Right lung (tissue), 5 donors: Measurements from ENCODE around the gene PHF21A. TPM values are rescaled to one million over a fixed set of nuclear protein-coding genes. Genes with fewer than 3 reads are reported as not detected.

ENCODE experiments used
- DNase-seq, 2 donors: peaks; one replicate each; pipeline ENCODE4 v3.0.0-alpha.2; 2013
- polyA plus RNA-seq, 5 donors: library from polyadenylated mRNA; unstranded; fragments of 120-200 nt; gene quantifications; one replicate each; pipeline versions ENCODE4 v1.2.1 to v1.2.3, GENCODE V29; 2013; ENCODE audit warnings: inconsistent platforms in 1 of 5, low replicate concordance in 1 of 5; ENCODE audit not compliant: insufficient read length in 5 of 5, insufficient read depth in 1 of 5

PHF21A gene
- polyA plus RNA-seq, 5 donors = 51.5 to 68.4 (median 64.1) TPM

DNA sequence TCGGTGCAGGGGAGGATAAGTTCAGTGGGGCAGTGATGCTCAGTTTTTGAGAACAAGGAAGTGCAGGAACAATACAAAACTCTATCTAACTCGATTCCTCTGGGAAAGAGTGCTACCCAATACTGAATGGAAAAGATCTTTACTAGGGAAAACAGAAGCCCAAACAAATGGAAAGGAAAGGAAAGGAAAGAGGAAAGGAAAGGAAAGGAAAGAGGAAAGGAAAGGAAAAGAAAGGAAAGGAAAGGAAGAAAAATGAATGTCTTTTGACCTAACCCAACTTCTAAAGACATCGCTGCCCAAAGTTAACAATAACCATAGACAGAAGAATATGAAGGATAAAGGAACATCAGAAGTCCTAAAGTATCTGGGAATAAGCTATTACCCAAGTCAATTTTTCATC lies 41.6 kb downstream of the PHF21A start:
- no peak for DNase-seq

DNA sequence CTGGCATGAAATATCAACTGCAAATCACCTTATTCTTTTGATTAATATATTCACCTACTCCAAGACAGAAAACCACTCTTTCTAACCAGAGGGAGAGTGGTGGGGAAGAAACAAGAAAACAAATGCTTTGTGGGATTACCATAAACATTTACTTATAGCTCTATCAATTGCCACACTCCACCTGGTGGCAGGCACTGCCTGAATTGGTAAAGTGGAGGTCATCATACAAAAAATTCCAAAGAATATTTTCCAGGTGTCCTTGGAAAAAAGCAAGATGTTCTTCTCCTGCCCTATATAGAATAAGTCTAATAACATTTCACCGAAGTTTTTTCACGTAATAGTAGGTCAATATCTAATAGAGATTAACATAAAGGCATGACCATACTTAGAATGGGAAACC lies 45.3 kb downstream of the PHF21A start:
- DNase-seq = no peak

DNA sequence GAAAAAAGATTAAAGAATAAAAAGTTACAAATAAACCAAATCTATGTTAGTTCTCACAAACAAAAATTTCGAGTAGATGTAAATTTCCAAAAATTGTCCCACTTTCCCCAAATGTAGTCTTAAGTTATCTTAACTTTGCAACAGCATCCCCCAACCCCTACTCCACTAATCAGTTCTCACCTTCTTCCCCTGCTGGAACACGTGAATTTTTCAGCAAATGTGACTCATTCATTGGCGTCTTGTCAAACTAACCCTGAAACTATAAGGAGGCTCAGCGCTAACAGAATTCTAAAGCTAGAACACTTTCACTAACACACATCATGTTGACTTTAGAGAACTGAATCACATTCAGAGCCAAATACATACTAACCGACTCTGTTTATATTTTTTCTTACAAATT lies 46.1 kb downstream of the PHF21A start:
- no peak for DNase-seq

GRCh38 chr11:46073632-46074031 lies 47.6 kb downstream of the PHF21A start:
- DNase-seq = no peak

DNA sequence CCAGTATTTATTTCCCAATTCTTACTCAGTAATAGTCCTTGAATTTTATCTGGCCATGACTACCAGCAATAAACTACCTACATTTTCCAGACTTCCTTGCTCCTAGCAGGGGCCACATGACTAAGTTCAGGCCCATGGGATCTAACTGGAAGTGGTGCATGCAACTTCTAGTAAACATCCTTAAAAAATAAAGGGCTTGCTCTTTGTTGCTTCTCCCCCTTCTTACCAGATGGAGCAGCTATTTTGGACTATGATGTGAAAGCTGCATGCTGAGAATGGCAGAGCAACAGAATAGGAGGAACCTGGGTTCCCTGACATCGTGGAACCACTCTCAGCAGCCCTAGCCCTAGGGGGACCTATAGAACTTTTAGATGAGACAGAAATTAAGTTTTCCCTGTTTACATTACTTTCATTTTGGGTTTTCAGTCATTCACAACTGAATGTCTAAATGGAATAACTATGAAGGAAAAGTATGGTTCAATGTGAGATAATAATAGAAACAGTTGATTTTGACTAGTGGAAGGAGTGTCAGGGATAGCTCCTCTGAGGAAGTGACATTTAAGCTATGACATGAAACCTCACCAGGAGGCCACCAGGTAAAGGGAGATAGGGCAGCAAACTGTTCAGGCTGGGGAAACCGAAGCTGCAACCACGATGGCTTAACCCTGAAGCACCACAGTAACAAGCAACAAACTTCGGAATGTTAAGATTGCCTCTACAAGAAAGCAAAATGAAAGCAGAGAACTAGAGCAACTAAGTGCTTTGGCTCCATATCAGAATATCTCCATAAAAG lies 48.9 kb downstream of the PHF21A start:
- DNase-seq = no peak

GRCh38 chr11:46071091-46071490 lies 50.2 kb downstream of the PHF21A start:
- no peak for DNase-seq

DNA sequence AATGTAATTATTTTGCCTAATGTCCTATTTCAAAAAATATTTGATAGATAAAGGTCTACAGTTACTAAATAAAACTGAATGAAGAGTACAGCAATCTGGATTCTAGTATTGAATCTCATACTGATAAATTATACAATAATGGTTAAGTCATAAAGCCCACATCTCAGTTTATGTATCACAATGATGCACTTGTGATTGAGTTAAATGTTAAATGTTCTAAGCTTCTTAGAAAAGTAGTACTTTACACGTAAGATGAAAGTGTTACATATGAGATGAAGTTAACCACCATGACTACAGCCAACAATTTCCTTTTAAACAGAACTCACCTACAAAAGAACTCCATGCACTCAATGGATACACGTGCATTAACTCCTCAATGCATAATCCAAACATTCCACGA lies 51.7 kb downstream of the PHF21A start:
- DNase-seq = no peak

GRCh38 chr11:46066335-46066734 lies 54.9 kb downstream of the PHF21A start:
- DNase-seq = no peak

GRCh38 chr11:46065681-46066080 lies 55.6 kb downstream of the PHF21A start:
- no peak for DNase-seq

- DNase-seq = no peak
Measured at GRCh38 chr11:46064221-46064620, 57.0 kb downstream of the PHF21A start.

DNA sequence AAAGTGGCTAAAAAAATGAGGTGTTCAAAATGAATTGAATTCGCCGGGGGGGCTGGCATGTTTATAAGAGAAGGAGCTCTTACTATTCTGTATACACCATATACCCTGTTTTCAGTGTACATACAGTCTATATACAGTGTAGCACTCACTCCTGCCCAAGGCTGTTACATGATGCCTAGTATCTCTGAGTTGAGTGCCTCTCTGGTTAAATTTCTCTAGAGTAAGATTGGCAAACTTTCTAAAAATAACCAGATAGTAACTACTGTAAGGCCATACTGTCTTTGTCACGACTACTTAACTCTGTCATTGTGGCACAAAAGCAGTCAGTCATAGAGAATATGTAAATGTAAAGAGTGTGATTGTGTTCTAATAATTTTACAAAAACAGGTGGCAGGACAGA lies 58.1 kb downstream of the PHF21A start:
- DNase-seq = no peak

DNA sequence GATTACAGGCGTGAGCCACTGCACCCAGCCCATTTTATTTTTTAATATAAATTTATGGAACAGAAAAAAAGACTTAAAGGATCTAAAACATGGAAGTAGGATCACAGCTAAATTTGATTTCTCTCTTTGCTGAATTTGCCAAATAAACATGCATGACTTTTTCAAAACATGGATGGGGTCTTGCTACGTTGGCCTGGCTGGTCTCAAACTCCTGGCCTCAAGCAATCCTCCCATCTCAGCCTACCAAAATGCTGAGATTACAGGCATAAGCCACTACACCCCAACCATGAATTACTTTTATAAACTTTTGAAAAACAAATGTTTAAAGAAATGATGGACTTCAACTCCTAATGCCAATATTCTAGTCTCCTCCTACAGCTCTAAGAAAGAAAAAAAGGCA lies 61.2 kb downstream of the PHF21A start:
- DNase-seq = no peak

- DNase-seq = no peak
Measured at GRCh38 chr11:46057489-46057888, 63.8 kb downstream of the PHF21A start.

DNA sequence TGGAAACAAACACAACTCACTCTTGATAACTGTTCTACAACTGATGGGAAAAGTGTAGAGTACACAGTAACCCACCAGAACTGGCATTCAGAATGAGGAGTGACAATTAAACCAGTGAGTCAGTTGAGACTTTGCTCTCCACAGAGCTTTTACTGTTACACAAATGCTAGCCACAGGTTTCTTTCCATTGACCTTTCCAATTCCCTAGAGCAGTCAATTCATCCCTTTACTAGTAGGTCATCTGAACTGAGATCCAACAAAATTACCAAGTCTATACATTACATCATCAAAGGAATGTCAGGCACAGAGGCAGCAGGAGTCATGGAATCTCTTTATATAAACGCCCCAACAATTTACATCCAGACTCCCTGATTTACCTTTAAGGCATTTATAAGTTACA lies 65.9 kb downstream of the PHF21A start:
- no peak for DNase-seq

GRCh38 chr11:46051102-46051501 lies 70.2 kb downstream of the PHF21A start:
- no peak for DNase-seq

DNA sequence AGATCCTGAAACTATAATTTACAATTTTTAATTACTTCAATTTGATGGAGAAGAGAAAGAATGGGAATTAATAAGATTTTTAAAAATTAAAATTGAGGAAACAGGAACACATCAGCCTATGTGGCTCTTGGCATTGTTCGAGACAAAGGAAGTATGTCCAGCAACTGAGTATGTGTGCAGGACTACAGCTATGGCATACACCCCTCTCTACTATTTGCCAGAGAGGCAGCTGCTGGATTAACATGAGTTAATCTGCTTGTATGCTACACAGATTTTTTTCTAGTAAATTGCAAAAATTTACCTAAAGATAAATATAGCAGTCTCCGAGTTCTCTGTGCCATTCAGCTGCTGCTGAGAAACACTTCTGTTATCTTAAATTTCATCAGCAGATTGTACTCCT lies 70.6 kb downstream of the PHF21A start:
- DNase-seq = no peak

- DNase-seq = peak; percentile 67 to 75
Measured at GRCh38 chr11:46050003-46050461, 71.2 kb downstream of the PHF21A start.

- no peak for DNase-seq
Measured at GRCh38 chr11:46049325-46049897, 71.8 kb downstream of the PHF21A start.

DNA sequence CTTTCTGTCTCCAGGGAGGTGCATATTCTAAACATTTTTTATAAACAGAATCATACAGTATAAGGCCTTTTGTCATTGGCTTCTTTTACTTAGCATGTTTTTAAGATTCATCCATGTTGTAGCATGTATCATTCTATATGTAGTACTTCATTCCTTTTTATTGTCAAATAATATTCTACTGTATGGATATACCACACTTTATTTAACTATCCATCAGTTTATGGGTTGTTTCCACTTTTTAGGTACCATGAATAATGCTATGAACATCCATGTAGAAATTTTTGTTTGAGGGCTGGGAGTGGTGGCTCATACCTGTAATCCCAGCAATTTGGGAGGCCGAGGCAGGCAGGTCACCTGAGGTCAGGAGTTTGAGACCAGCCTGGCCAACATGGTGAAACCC lies 73.1 kb downstream of the PHF21A start:
- DNase-seq = no peak

- DNase-seq = no peak
Measured at GRCh38 chr11:46047520-46047919, 73.7 kb downstream of the PHF21A start.

DNA sequence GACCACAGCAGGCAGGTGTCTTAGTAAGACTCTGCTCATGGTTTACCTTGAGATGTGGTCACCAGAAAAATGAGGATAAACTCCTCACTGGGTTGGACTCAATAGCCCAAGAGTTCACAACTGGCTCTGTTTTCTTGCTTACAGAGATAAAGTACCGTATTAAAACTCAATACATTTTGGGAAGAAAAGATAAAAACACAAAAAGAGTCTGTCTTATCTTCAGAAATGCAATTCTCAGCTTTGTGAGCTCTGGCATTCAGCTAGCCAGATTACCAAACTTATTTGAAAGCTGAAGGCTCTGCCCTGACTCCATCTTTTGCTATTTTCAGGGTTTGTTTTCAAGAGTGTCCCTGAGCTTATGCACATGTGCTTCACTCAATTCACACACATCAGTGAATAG lies 75.4 kb downstream of the PHF21A start:
- DNase-seq = no peak

DNA sequence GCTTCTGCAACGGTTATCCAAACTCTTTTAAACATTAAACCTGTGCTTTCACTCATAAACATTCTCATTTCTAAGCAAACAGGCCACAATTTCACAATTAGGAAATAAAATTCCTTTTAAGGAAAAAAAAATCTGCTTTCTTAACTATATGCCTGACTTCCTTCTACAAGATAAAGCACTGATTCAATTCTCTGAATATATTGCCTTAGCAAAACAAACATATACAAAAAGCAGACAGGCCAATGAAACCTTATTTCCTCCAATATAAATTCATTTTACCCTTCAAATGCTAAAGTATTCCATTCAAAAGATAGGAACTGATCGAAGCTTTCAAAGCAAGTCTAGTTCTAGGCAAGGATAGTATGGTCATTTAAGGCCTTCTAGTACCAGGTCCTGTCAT lies 76.7 kb downstream of the PHF21A start:
- DNase-seq = no peak

DNA sequence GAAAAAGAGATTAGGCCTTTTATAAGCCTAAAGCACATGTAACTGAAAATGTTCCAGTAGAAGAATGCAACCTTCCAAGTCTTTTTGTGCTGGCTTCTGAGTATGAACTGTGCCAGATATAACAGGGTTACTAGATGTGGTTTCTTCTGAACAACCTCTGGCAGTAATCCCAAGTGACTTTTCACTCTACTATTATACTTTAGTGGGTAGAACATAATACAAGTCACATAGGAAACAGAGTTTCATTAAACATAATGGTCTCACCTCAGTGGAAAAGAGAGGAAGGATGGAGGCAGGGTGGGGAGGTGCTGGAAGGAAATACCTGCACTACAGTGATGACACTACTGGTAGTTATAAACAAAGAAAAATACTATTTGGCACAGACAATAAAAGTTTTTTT lies 81.3 kb downstream of the PHF21A start:
- DNase-seq = peak in 1 of 2 donors; percentile 20

DNA sequence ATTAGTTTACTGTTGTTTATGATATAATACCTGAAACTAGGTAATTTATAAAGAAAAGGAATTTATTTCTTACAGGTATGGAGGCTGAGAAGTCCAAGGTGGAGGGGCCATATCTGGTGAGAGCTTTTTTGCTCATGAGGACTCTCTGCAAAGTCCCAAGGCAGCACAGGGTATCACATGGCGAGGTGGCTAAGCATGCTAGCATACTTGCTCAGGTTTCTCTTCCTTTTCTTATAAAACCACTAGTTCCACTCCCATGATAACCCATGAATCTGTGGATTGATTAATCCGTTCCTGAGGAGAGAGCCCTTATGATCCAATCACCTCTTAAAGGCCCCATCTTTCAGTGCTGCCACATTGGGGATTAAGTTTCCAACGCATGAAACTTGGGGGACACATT lies 82.7 kb downstream of the PHF21A start:
- no peak for DNase-seq
